Skeletal muscle tissue (tissue), 4 donors: Measurements from ENCODE around the gene TWNK. TPM values are rescaled to one million over a fixed set of nuclear protein-coding genes. Genes with fewer than 3 reads are reported as not detected.

Experiments
- H3K27ac ChIP-seq: one replicate; pipeline ENCODE4 v1.7.0; 2013; ENCODE audit warnings: mild to moderate bottlenecking, low read depth, low read length, inconsistent platforms
- H3K27me3 ChIP-seq, 3 donors: one replicate each; pipeline ENCODE4 v1.7.0; 2013; ENCODE audit warnings: low read length in 3 of 3; ENCODE audit not compliant: control insufficient read depth in 3 of 3, insufficient read depth in 3 of 3
- H3K36me3 ChIP-seq, 3 donors: one replicate each; pipeline ENCODE4 v1.7.0; 2013; ENCODE audit warnings: low read length in 3 of 3; ENCODE audit not compliant: control insufficient read depth in 3 of 3, insufficient read depth in 3 of 3
- H3K4me1 ChIP-seq, 3 donors: one replicate each; pipeline ENCODE4 v1.7.0; 2013; ENCODE audit warnings: low read length in 3 of 3, mild to moderate bottlenecking in 3 of 3; ENCODE audit not compliant: control insufficient read depth in 3 of 3, insufficient read depth in 3 of 3
- H3K4me3 ChIP-seq, 3 donors: one replicate each; pipeline ENCODE4 v1.7.0; 2013; ENCODE audit warnings: low read length in 3 of 3
- H3K9ac ChIP-seq, 3 donors: one replicate each; pipeline ENCODE4 v1.7.0; 2013; ENCODE audit warnings: low read length in 3 of 3, mild to moderate bottlenecking in 3 of 3, moderate library complexity in 2 of 3, low read depth in 1 of 3
- H3K9me3 ChIP-seq, 3 donors: one replicate each; pipeline ENCODE4 v1.7.0; 2013; ENCODE audit warnings: low read length in 3 of 3; ENCODE audit not compliant: control insufficient read depth in 3 of 3
- total RNA-seq: library from RNA; depleted of rRNA; stranded (reverse); fragments of >200 nt; gene quantifications from one replicate; pipeline ENCODE4 v1.2.3, GENCODE V29; 2014
- donor health status: Osteomylitis.

Gene TWNK
- total RNA-seq, 1 donor from 2014 or later = 4.2 TPM

- Histone ChIP-seq H3K36me3 (peaks cover 17 to 23% (median 23%) of the 10 kb centered on the region in 3 donors), H3K9me3 (no peaks in the 10 kb centered on the region), H3K4me1 (peaks cover 49 to 67% (median 61%) of the 10 kb centered on the region in 3 donors), H3K27ac (peak overlapping the region; percentile 95), H3K27me3 (no peaks in the 10 kb centered on the region), H3K9ac (peak overlapping the region; percentile 86 to 99 (median 99)), H3K4me3 (peak overlapping the region; percentile 72 to 89 (median 85))
Measured at GRCh38 chr10:101000127-101000914, 13.0 kb downstream of the TWNK start.

GRCh38 chr10:101000915-101001658 is 13.7 kb downstream of the TWNK start:
- peaks cover 54 to 67% (median 65%) of the 10 kb centered on the region in 3 donors for H3K4me1 ChIP-seq
- peaks cover 23 to 31% (median 28%) of the 10 kb centered on the region in 3 donors for H3K36me3 ChIP-seq
- peak overlapping the region; percentile 86 to 99 (median 99) for H3K9ac ChIP-seq
- H3K27me3 ChIP-seq = no peaks in the 10 kb centered on the region
- H3K9me3 ChIP-seq = no peaks in the 10 kb centered on the region
- H3K27ac ChIP-seq = peak overlapping the region; percentile 95
- H3K4me3 ChIP-seq = peak overlapping the region; percentile 72 to 89 (median 85)

GRCh38 chr10:101001659-101002035 is 14.3 kb downstream of the TWNK start:
- peak overlapping the region; percentile 95 for H3K27ac ChIP-seq
- peak overlapping the region; percentile 45 to 99 (median 86) for H3K9ac ChIP-seq
- peaks cover 50 to 62% (median 60%) of the 10 kb centered on the region in 3 donors for H3K4me1 ChIP-seq
- peak overlapping the region; percentile 42 to 89 (median 85) for H3K4me3 ChIP-seq
- peaks cover 27 to 35% (median 31%) of the 10 kb centered on the region in 3 donors for H3K36me3 ChIP-seq
- no peaks in the 10 kb centered on the region for H3K27me3 ChIP-seq
- no peaks in the 10 kb centered on the region for H3K9me3 ChIP-seq

- H3K9ac ChIP-seq = peak overlapping the region; percentile 45 to 99 (median 86)
- peaks cover 30 to 43% (median 39%) of the 10 kb centered on the region in 3 donors for H3K36me3 ChIP-seq
- H3K9me3 ChIP-seq = no peaks in the 10 kb centered on the region
- no peaks in the 10 kb centered on the region for H3K27me3 ChIP-seq
- peak overlapping the region; percentile 95 for H3K27ac ChIP-seq
- H3K4me3 ChIP-seq = peak overlapping the region in 2 of 3 donors; percentile 42 to 89
- H3K4me1 ChIP-seq = peaks cover 48 to 66% (median 58%) of the 10 kb centered on the region in 3 donors
Measured at GRCh38 chr10:101002456-101002855, 15.1 kb downstream of the TWNK start.

GRCh38 chr10:101003639-101004206 is 16.4 kb downstream of the TWNK start:
- Histone ChIP-seq H3K4me1 (peaks cover 46 to 63% (median 50%) of the 10 kb centered on the region in 3 donors), H3K9ac (peak overlapping the region in 2 of 3 donors; percentile 20 to 86), H3K9me3 (no peaks in the 10 kb centered on the region), H3K27me3 (no peaks in the 10 kb centered on the region), H3K27ac (peak overlapping the region; percentile 6), H3K4me3 (no peak overlapping the region), H3K36me3 (peaks cover 30 to 43% (median 39%) of the 10 kb centered on the region in 3 donors)

GRCh38 chr10:101005361-101005760 is 18.0 kb downstream of the TWNK start:
- H3K27me3 ChIP-seq = no peaks in the 10 kb centered on the region
- H3K36me3 ChIP-seq = peaks cover 30 to 43% (median 39%) of the 10 kb centered on the region in 3 donors
- no peaks in the 10 kb centered on the region for H3K9me3 ChIP-seq
- no peak overlapping the region for H3K4me3 ChIP-seq
- no peak overlapping the region for H3K27ac ChIP-seq
- H3K9ac ChIP-seq = peak overlapping the region in 1 of 3 donors; percentile 54
- peaks cover 43 to 60% (median 44%) of the 10 kb centered on the region in 3 donors for H3K4me1 ChIP-seq

GRCh38 chr10:101005869-101006567 is 18.7 kb downstream of the TWNK start:
- H3K27me3 ChIP-seq = no peaks in the 10 kb centered on the region
- no peak overlapping the region for H3K27ac ChIP-seq
- no peak overlapping the region for H3K9ac ChIP-seq
- H3K9me3 ChIP-seq = no peaks in the 10 kb centered on the region
- H3K4me1 ChIP-seq = peaks cover 36 to 55% (median 37%) of the 10 kb centered on the region in 3 donors
- no peak overlapping the region for H3K4me3 ChIP-seq
- peaks cover 30 to 43% (median 39%) of the 10 kb centered on the region in 3 donors for H3K36me3 ChIP-seq

GRCh38 chr10:101006593-101007098 is 19.3 kb downstream of the TWNK start:
- H3K9me3 ChIP-seq = no peaks in the 10 kb centered on the region
- peaks cover 30 to 43% (median 39%) of the 10 kb centered on the region in 3 donors for H3K36me3 ChIP-seq
- peaks cover 30 to 48% (median 31%) of the 10 kb centered on the region in 3 donors for H3K4me1 ChIP-seq

GRCh38 chr10:101007099-101007711 is 19.9 kb downstream of the TWNK start:
- H3K27ac ChIP-seq = no peak overlapping the region
- no peak overlapping the region for H3K4me3 ChIP-seq
- peaks cover 30 to 43% (median 39%) of the 10 kb centered on the region in 3 donors for H3K36me3 ChIP-seq
- H3K27me3 ChIP-seq = no peaks in the 10 kb centered on the region
- no peaks in the 10 kb centered on the region for H3K9me3 ChIP-seq
- peaks cover 24 to 45% (median 28%) of the 10 kb centered on the region in 3 donors for H3K4me1 ChIP-seq
- H3K9ac ChIP-seq = peak overlapping the region in 1 of 3 donors; percentile 45

More at GRCh38 chr10:101006593-101007098, 19.3 kb downstream of the TWNK start:
- Histone ChIP-seq H3K27me3 (no peaks in the 10 kb centered on the region), H3K4me3 (no peak overlapping the region), H3K27ac (no peak overlapping the region), H3K9ac (peak overlapping the region in 1 of 3 donors; percentile 45)
